ENCODE measurements around the gene STK11IP.

The STK11IP gene

GRCh38 chr2:219620546-219620945 is 22.9 kb downstream of the STK11IP start:
- peaks cover 4% of the 10 kb centered on the region for H3K36me3 Mint-ChIP-seq (ENCODE audit: insufficient read depth)
- DNase-seq (ENCODE audit: low spot score in 2 of 2) (no peak), ATAC-seq (replicated peaks; ENCODE audit: extremely low read depth, poor library complexity, severe bottlenecking) (no peak)
- no peak overlapping the region for H3K4me3 Mint-ChIP-seq
- H3K27ac Mint-ChIP-seq (ENCODE audit: low read depth), result no peak overlapping the region
- peaks cover 16% of the 10 kb centered on the region for H3K27me3 Mint-ChIP-seq
- no peaks in the 10 kb centered on the region for H3K9me3 Mint-ChIP-seq
- no peaks in the 10 kb centered on the region for H3K4me1 Mint-ChIP-seq

DNA sequence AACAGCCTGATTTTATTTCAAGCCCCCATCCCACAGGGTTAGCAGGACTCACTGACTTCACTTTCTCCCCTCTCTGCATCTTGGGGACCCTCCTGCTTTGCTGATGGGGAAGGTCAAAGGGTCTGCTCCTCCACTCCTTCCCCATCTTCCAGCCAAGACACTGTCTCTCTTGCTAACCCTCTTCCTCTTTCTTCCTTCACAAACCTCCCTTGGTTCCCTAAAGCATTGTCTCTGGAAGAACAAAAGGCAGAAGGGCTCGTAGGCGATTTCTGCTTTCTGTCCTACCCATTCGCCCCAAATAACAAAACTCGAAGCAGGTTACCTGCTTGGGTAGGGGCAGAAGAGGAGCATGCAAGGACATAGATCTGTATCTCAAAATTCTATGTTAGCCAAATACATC is 24.3 kb downstream of the STK11IP start:
- Mint-ChIP-seq H3K4me1 (peaks cover 5% of the 10 kb centered on the region), H3K27me3 (peaks cover 26% of the 10 kb centered on the region), H3K27ac (ENCODE audit: low read depth) (no peak overlapping the region), H3K4me3 (no peak overlapping the region), H3K9me3 (no peaks in the 10 kb centered on the region), H3K36me3 (ENCODE audit: insufficient read depth) (peaks cover under 1% of the 10 kb centered on the region)
- DNase-seq (ENCODE audit: low spot score in 2 of 2) (no peak), ATAC-seq (replicated peaks; ENCODE audit: extremely low read depth, poor library complexity, severe bottlenecking) (no peak)

- ATAC-seq (replicated peaks; ENCODE audit: extremely low read depth, poor library complexity, severe bottlenecking) (no peak), DNase-seq (ENCODE audit: low spot score in 2 of 2) (no peak)
- no peaks in the 10 kb centered on the region for H3K9me3 Mint-ChIP-seq
- peaks cover 8% of the 10 kb centered on the region for H3K4me1 Mint-ChIP-seq
- H3K27ac Mint-ChIP-seq (ENCODE audit: low read depth), result no peak overlapping the region
- H3K4me3 Mint-ChIP-seq, result no peak overlapping the region
- H3K27me3 Mint-ChIP-seq, result peaks cover 30% of the 10 kb centered on the region
- H3K36me3 Mint-ChIP-seq (ENCODE audit: insufficient read depth), result no peaks in the 10 kb centered on the region
Measured at GRCh38 chr2:219622472-219622871, 24.8 kb downstream of the STK11IP start.

GRCh38 chr2:219624565-219624964 is 26.9 kb downstream of the STK11IP start:
- Mint-ChIP-seq H3K36me3 (ENCODE audit: insufficient read depth) (no peaks in the 10 kb centered on the region), H3K9me3 (no peaks in the 10 kb centered on the region), H3K27ac (ENCODE audit: low read depth) (no peak overlapping the region), H3K4me1 (peaks cover 8% of the 10 kb centered on the region), H3K4me3 (no peak overlapping the region), H3K27me3 (peaks cover 45% of the 10 kb centered on the region)
- DNase-seq (ENCODE audit: low spot score in 2 of 2) (no peak), ATAC-seq (replicated peaks; ENCODE audit: extremely low read depth, poor library complexity, severe bottlenecking) (no peak)

DNA sequence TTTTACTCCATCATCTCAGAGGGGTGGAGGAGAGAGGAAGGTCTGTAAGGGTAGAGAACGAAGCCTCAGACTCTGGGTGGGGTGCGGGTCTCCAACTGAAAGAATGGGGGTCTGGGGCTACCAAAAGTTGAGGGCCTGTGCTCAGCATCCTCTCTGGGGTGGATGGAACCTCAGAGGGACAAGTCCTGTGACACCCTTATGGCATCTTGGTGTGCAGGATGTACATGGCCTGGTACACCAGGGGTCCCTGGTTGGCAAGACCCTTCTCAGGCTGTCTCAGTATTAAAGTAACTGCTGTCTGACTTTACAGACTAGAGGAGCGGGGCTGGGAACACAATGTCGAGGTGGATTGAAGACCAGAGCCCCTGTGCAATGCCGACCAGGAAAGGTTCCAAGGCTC is 27.5 kb downstream of the STK11IP start:
- H3K27me3 Mint-ChIP-seq, result peaks cover 51% of the 10 kb centered on the region
- H3K36me3 Mint-ChIP-seq (ENCODE audit: insufficient read depth), result no peaks in the 10 kb centered on the region
- H3K9me3 Mint-ChIP-seq, result no peaks in the 10 kb centered on the region
- DNase-seq (ENCODE audit: low spot score in 2 of 2) (no peak), ATAC-seq (replicated peaks; ENCODE audit: extremely low read depth, poor library complexity, severe bottlenecking) (no peak)
- no peak overlapping the region for H3K27ac Mint-ChIP-seq (ENCODE audit: low read depth)
- H3K4me3 Mint-ChIP-seq, result no peak overlapping the region
- peaks cover 8% of the 10 kb centered on the region for H3K4me1 Mint-ChIP-seq

DNA sequence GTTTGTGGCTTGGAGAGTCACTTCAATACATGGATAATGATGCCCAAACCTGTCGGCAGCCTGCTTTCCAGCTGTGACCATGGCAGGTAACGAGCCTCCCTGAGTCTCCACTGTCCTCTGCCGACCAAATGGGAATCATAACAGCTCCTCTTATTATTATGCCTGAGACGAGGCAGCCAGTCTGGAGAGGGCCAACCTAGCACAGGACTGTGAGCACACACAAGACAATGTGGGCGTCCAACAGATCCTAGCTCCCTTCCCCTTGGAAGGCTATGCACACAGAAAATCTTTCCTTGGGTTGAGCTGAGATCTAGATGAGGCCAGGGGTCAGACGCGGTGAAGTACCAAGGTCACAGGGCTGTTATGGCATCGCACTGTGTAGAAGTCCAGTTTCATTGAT is 28.9 kb downstream of the STK11IP start:
- peak overlapping the region; percentile 76 for H3K4me3 Mint-ChIP-seq
- H3K9me3 Mint-ChIP-seq, result no peaks in the 10 kb centered on the region
- ATAC-seq (replicated peaks; ENCODE audit: extremely low read depth, poor library complexity, severe bottlenecking) (no peak), DNase-seq (ENCODE audit: low spot score in 2 of 2) (no peak)
- H3K4me1 Mint-ChIP-seq, result peaks cover 13% of the 10 kb centered on the region
- no peak overlapping the region for H3K27ac Mint-ChIP-seq (ENCODE audit: low read depth)
- H3K27me3 Mint-ChIP-seq, result peaks cover 65% of the 10 kb centered on the region
- H3K36me3 Mint-ChIP-seq (ENCODE audit: insufficient read depth), result no peaks in the 10 kb centered on the region

DNA sequence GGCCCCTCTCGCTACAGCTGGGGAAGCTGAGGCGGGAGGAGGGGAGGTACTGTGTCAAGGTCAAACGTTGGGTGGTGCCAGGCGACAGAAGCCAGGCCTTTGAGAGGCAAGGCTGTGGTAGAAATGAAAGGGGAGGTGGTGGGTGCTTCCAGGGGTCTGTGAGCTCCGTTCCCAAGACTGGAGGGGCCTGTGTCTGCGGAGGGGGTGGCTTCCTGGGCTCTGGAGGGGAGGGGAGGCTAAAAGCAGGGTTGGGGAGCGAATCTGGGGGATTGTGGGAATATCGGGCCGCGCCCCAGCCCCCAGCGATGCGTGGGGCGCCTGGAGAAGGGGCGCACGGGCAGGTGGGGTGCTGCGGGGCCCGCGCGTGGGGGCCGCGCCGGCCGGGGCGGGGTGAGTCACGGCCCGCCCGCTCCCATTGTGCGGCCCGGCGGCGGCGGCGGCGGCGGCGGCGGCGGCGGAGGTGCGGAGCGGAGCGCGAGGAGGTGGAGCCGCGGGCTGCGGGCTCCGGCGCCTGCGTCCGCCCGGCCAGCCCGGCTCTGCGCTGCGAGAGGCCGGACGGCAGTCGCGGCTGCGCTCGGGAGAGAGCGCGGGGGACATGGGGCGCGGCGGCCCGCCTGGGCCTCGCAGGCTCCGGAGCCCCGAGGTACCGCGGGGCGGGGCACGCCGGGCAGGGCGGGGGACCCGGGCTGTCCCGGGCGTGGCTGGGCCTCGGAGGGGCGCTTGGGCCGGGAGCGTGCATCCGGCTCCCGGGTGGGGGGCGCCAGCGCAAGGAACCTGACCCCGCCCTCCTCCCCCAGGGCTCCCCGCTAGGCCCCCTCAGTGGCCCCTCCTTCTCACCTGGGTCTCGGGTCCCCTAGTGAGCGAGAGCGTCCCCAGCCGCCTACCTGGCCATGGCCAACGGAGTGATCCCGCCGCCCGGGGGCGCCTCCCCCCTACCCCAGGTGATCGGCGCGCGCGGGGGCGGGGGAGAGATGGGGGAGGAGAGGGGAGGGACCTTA is 29.7 kb downstream of the STK11IP start, which contains the start of gene SLC4A3:
Gene SLC4A3, plus strand, starts transcription at position 528 of the 998 bp plus-strand sequence. Its CDS starts 363 bp downstream, at position 891.
- peaks cover 70% of the 10 kb centered on the region for H3K27me3 Mint-ChIP-seq
- H3K27ac Mint-ChIP-seq (ENCODE audit: low read depth), result no peak within 1 kb of the TSS
- peaks cover 2% of the 10 kb centered on the region for H3K36me3 Mint-ChIP-seq (ENCODE audit: insufficient read depth)
- peaks cover 13% of the 10 kb centered on the region for H3K4me1 Mint-ChIP-seq
- H3K4me3 Mint-ChIP-seq, result peak within 1 kb of the TSS; percentile 76
- no peak for DNase-seq (ENCODE audit: low spot score in 2 of 2)
- H3K9me3 Mint-ChIP-seq, result no peaks in the 10 kb centered on the region
- peak; percentile 41 for ATAC-seq (replicated peaks; ENCODE audit: extremely low read depth, poor library complexity, severe bottlenecking)

DNA sequence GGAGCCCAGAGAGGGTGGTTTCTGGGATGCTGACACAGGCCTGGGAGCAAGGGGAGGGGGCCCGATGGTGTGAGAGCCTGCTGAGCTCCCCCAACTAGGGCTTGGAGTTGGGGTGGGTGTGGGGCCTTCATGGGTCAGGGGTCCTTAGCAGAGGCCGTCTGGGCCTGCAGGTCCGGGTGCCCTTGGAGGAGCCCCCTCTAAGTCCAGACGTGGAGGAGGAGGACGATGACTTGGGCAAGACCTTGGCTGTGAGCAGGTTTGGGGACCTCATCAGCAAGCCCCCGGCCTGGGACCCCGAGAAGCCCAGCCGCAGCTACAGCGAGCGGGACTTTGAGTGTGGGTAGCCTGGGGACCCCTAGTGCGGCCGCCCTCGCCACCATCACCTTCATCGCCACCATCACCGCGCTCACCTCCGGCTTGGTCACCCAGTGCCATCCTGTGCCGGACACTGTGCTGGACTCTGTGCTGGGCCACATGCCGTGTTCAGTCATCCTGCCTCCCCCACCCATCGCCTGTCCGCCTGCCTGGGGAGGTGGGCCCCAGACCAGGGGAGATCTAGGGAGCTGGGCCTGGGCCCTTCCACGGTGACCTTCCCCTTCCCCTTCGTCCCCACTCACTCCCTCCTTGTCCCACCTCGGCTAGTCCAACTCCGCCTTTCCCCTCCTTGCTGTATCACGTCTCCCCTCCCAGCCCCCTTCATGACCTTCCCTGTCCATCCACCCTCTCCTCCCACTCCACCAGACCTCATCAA is 30.8 kb downstream of the STK11IP start:
- ATAC-seq (replicated peaks; ENCODE audit: extremely low read depth, poor library complexity, severe bottlenecking) (no peak), DNase-seq (ENCODE audit: low spot score in 2 of 2) (no peak)
- Mint-ChIP-seq H3K27me3 (peaks cover 73% of the 10 kb centered on the region), H3K9me3 (no peaks in the 10 kb centered on the region), H3K27ac (ENCODE audit: low read depth) (no peak overlapping the region), H3K4me1 (peaks cover 13% of the 10 kb centered on the region), H3K4me3 (peak overlapping the region; percentile 36), H3K36me3 (ENCODE audit: insufficient read depth) (peaks cover 4% of the 10 kb centered on the region)

DNA sequence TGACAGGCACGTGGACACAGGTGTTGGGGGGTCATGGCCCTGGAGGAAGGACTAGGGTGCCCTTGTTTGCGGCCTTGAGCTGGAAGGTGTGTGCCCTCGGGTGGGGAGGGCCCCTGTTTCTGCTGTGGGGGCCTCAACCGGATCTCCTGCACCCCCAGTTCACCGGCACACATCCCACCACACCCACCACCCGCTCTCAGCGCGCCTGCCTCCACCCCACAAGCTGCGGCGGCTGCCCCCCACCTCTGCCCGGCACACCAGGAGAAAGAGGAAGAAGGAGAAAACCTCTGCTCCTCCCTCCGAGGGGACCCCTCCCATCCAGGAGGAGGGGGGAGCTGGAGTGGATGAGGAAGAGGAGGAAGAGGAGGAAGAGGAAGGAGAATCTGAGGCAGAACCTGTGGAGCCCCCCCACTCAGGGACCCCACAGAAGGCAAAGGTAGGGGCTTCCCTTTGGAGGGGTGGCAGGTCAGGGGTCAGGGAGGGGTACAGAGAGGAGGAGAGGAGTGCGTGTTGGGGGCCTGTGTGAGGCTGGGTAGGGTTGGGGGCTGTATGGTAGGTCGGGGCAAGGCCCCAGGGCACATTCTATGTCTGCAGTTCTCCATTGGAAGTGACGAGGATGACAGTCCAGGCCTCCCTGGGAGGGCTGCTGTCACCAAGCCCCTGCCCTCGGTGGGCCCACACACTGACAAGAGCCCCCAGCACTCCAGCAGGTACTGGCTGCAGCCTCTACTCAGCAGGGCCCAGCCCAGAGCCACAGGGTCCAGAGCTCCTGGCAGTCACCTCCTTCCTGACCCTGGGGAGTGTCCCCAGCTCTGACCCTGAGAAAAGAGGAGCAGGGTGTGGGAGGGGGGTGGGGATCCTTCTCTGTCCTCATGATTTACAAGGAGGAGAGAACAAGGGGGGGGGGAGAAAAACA is 31.6 kb downstream of the STK11IP start:
- no peak for DNase-seq (ENCODE audit: low spot score in 2 of 2)
- ATAC-seq (replicated peaks; ENCODE audit: extremely low read depth, poor library complexity, severe bottlenecking), result no peak
- peaks cover 13% of the 10 kb centered on the region for H3K4me1 Mint-ChIP-seq
- H3K27me3 Mint-ChIP-seq, result peaks cover 77% of the 10 kb centered on the region
- no peak overlapping the region for H3K27ac Mint-ChIP-seq (ENCODE audit: low read depth)
- peak overlapping the region; percentile 36 for H3K4me3 Mint-ChIP-seq
- peaks cover 4% of the 10 kb centered on the region for H3K36me3 Mint-ChIP-seq (ENCODE audit: insufficient read depth)
- no peaks in the 10 kb centered on the region for H3K9me3 Mint-ChIP-seq

DNA sequence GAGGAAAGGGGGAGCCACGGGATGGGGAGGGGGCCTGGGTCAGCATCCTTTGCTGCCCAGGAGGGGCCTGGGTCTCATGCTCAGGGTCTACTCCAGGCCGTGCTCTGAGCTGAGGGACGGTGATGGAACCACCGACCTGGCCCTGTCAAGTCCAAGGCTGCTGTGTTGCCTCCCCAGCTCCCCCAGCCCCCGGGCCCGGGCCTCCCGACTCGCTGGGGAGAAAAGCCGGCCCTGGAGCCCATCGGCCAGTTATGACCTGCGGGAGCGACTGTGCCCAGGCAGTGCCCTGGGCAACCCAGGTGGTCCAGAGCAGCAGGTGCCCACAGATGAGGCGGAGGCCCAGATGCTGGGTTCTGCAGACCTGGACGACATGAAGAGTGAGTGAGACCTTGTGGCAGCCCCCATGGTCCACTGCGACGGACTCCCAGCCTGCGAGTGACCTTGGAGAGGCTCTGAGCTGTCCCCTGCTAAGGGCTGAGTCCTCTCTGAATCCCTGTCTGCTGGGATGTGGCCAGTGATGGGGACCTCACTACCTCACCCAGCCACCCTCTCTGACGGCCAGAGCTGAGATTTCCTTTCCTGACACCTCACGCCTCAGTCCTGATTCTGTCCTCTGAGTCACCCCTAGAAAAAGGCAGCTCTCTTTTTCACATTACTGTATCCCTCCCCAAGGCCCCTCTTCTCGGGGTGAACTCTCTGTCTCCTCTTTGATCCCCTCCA is 32.5 kb downstream of the STK11IP start:
- H3K27me3 Mint-ChIP-seq, result peaks cover 73% of the 10 kb centered on the region
- no peak overlapping the region for H3K27ac Mint-ChIP-seq (ENCODE audit: low read depth)
- DNase-seq (ENCODE audit: low spot score in 2 of 2) (no peak), ATAC-seq (replicated peaks; ENCODE audit: extremely low read depth, poor library complexity, severe bottlenecking) (no peak)
- no peaks in the 10 kb centered on the region for H3K9me3 Mint-ChIP-seq
- peaks cover 13% of the 10 kb centered on the region for H3K4me1 Mint-ChIP-seq
- H3K4me3 Mint-ChIP-seq, result no peak overlapping the region
- peaks cover 4% of the 10 kb centered on the region for H3K36me3 Mint-ChIP-seq (ENCODE audit: insufficient read depth)

GRCh38 chr2:219630770-219631405 is 33.2 kb downstream of the STK11IP start:
- no peak overlapping the region for H3K27ac Mint-ChIP-seq (ENCODE audit: low read depth)

More at GRCh38 chr2:219630770-219631405, 33.2 kb downstream of the STK11IP start:
- H3K36me3 Mint-ChIP-seq (ENCODE audit: insufficient read depth), result peaks cover 4% of the 10 kb centered on the region
- H3K27me3 Mint-ChIP-seq, result peaks cover 75% of the 10 kb centered on the region
- peaks cover 13% of the 10 kb centered on the region for H3K4me1 Mint-ChIP-seq
- no peak overlapping the region for H3K4me3 Mint-ChIP-seq
- no peaks in the 10 kb centered on the region for H3K9me3 Mint-ChIP-seq
- ATAC-seq (replicated peaks; ENCODE audit: extremely low read depth, poor library complexity, severe bottlenecking) (no peak), DNase-seq (ENCODE audit: low spot score in 2 of 2) (no peak)
